Measurements from ENCODE around the gene LHPP.
"Not testable (repeated sequence)": the region's sequence is repeated elsewhere in the genome, so short reads cannot be mapped to it uniquely, and the experiment has no call there.

The LHPP gene

DNA sequence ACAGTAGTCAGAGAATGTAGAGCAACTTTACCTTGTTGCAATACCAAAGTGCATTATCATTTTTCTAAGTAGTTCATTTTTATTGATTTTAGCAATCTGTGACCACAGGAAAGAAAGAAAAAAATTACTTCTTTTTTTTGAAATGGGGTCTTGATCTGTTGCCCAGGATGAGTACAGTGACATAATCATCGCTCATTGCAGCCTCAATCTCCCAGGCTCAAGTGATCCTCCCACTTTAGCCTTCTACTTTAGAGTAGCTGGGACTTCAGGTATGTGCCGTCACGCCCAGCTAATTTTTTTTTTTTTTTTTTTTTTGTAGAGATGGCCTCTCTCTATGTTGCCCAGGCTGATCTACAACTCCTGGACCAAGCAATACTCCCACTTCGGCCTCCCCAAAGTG lies 31.5 kb upstream of the LHPP start:
- H3K4me3 ChIP-seq (ENCODE audit: low read length): no peak overlapping the region
- TF ChIP-seq, protein P1, sequence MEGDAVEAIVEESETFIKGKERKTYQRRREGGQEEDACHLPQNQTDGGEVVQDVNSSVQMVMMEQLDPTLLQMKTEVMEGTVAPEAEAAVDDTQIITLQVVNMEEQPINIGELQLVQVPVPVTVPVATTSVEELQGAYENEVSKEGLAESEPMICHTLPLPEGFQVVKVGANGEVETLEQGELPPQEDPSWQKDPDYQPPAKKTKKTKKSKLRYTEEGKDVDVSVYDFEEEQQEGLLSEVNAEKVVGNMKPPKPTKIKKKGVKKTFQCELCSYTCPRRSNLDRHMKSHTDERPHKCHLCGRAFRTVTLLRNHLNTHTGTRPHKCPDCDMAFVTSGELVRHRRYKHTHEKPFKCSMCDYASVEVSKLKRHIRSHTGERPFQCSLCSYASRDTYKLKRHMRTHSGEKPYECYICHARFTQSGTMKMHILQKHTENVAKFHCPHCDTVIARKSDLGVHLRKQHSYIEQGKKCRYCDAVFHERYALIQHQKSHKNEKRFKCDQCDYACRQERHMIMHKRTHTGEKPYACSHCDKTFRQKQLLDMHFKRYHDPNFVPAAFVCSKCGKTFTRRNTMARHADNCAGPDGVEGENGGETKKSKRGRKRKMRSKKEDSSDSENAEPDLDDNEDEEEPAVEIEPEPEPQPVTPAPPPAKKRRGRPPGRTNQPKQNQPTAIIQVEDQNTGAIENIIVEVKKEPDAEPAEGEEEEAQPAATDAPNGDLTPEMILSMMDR (IDR thresholded peaks at IDR 0.05; ENCODE audit: insufficient read depth, low read depth, low read length, missing control alignments): no peak

DNA sequence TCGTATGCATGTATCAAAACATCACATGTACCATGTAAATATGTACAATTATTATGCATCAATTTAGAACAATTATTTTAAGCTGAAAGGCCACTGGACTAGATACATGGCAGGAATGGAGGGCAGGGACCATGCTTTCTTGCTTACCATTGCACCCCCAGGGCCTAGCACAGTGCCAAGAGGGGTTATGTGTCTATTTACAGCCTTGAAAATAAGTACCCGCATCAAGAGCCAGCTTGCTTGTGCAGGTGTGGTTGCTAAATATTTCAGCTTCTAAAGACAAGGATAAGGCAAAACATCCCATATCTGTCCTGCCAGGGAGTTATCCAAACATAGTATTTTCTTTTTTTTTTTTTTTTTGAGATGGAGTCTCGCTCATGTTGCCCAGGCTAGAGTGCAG lies 28.2 kb upstream of the LHPP start:
- H3K4me3 ChIP-seq (ENCODE audit: low read length): no peak overlapping the region
- TF ChIP-seq, protein P1 (IDR thresholded peaks at IDR 0.05; ENCODE audit: insufficient read depth, low read depth, low read length, missing control alignments): no peak
- DNase-seq (ENCODE audit: low read depth): no peak

More for the DNA sequence above, 31.5 kb upstream of the LHPP start:
- DNase-seq (ENCODE audit: low read depth): no peak

DNA sequence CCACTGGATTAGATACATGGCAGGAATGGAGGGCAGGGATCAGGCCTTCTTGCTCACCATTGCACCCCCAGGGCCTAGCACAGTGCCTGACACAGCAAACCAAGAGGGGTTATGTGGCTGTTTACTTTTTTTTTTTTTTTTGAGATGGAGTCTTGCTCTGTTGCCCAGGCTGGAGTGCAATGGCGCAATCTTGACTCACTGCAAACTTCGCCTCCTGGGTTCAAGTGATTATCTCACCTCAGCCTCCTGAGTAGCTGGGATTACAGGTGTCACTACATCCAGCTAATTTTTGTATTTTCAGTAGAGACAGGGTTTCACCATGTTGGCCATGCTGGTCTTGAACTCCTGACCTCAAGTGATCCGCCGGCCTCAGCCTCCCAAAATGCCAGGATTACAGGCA lies 25.9 kb upstream of the LHPP start:
- H3K4me3 ChIP-seq (ENCODE audit: low read length); DNase-seq (ENCODE audit: low read depth): not testable (repeated sequence)

DNA sequence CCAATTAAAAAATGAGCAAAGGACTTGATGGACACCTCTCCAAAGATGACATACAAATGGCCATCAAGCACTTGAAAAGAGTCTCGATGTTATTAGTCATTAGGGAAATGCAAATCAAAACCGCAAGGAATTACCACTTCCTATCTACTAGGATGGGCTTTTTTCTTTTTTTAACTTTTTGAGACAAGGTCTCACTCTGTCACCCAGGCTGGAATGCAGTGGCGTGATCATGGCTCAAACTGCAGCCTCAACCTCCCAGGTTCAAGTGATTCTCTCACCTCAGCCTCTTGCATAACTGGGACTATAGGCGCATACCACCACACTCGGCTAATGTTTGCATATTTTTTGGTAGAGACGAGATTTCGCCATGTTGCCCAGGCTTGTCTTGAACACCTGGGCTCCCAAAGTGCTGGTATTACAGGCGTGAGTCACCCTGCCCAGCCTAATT lies 25.4 kb upstream of the LHPP start:
- H3K4me3 ChIP-seq (ENCODE audit: low read length): no peak overlapping the region
- TF ChIP-seq, protein P1 (IDR thresholded peaks at IDR 0.05; ENCODE audit: insufficient read depth, low read depth, low read length, missing control alignments): no peak
- DNase-seq (ENCODE audit: low read depth): peak; percentile 98

DNA sequence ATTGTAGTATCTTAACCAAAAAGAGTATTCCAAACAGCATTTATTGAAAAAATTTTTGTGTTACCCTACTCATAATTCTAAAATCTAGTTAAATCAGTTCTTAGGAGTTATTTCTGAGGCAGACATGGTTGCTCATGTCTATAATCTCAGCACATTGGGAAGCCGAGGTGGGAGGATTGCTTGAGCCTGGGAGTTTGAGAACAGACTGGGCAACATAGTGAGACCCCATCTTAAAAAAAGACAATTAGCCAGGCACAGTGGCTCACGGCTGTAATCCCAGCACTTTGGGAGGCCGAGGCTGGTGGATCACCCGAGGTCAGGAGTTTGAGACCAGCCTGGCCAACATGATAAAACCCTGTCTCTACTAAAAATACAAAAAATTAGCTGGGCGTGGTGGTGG lies 19.9 kb upstream of the LHPP start:
- not testable (repeated sequence) for H3K4me3 ChIP-seq (ENCODE audit: low read length); DNase-seq (ENCODE audit: low read depth)

DNA sequence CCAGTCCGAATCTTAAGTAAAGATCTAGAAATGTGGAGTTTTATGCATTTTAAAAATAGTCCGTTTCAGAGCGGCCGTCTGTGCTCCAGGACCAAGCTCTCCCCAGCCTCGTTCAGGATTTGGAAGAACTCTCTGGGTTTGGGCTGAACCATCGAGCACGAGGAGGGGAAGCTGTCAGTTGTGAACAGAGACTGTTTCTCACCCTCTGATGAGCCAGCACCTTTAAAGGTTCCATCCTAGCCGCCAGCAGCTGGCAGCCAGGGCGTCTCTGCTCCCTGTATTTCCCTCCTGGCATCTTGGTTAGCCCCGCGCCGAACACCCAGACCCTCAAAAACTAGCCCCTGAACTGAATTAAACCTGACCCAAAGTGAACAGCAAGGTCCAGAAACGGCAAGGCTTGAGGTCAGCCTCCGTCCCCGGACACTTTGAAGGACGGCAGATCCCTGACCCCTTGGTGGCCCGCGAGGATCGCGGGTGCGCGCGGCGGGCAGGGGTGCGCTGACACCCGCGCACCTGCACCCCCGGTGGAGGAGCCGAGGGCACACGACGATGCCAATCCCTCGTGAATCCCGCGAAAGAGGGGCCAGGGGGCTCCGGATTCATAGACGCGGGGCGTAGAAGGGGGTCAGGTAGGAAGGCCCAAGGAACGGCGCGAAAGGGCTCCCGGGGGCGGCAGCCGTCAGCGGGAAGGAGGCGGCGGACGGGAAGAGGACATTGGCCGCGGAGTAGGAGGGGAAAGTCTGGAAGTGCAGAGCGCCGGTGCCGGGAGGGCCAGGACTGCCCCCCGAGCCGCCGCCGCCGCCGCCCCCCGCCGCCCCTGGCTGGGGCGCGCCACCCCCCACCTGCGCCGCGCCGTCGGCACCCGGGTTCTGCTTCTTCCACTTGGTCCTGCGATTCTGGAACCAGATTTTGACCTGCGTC lies 14.5 kb upstream of the LHPP start:
- peak overlapping the region; percentile 15 for H3K4me3 ChIP-seq (ENCODE audit: low read length)
- TF ChIP-seq, protein P1 (IDR thresholded peaks at IDR 0.05; ENCODE audit: insufficient read depth, low read depth, low read length, missing control alignments): no peak
- DNase-seq (ENCODE audit: low read depth): no peak

DNA sequence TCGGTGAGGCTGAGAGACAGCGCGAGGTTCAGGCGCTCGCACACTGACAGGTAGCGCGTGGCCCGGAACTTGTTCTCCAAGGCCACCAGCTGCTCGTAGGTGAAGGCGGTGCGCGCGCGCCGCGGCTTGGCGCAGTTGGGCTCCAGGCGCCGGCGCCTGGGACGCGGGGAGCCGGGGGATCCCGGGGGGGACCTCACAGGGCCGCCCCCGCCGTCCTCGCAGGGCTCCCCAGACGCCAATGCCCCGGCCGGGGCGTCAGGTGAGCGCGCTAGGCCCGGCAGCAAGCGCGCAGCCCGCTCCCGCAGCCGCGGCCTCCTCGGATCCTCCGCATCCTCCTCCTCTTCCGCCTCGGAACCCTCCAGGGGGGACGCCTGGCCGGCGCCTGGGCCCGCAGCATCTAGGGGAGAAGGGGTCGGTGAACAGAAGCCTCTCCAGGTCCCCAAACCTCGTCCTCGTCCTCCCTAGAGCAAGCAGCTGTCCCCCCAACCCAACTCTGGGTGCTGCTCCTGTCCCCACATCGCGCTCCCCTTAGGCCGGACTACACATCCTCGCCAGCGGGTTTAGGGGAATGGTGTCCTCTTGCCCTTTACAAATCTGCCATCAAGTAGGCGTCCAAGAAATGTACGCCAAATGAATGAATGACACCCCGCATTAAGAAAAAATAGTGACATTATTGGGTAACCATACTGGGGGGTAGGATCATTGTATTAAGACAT lies 13.7 kb upstream of the LHPP start:
- TF ChIP-seq, protein P1 (IDR thresholded peaks at IDR 0.05; ENCODE audit: insufficient read depth, low read depth, low read length, missing control alignments): no peak
- H3K4me3 ChIP-seq (ENCODE audit: low read length): peak overlapping the region; percentile 15

More for the DNA sequence above, 13.7 kb upstream of the LHPP start:
- DNase-seq (ENCODE audit: low read depth): peak; percentile 54
